Peyer's patch (tissue), 4 donors: Measurements from ENCODE around the gene OSCP1.

Source experiments
- POLR2A ChIP-seq, 2 donors: fragments of 450-650 bp; IDR thresholded peaks; one replicate each; pipeline ENCODE4 v1.5.1; 2017; ENCODE audit warnings: antibody characterized with exemption in 2 of 2, mild to moderate bottlenecking in 2 of 2, moderate library complexity in 2 of 2
- TF ChIP-seq, protein P1 (sequence below), 6 experiments: fragments of 450-650 bp in 4 of 6; fragments of 200-600 bp in 2 of 6; sonication (generic) in 1 of 6; IDR thresholded peaks; one replicate each; pipeline ENCODE4 v1.5.1; 2017 to 2019; ENCODE audit warnings: antibody characterized with exemption in 6 of 6, mild to moderate bottlenecking in 3 of 6, moderate library complexity in 1 of 6

DNA sequence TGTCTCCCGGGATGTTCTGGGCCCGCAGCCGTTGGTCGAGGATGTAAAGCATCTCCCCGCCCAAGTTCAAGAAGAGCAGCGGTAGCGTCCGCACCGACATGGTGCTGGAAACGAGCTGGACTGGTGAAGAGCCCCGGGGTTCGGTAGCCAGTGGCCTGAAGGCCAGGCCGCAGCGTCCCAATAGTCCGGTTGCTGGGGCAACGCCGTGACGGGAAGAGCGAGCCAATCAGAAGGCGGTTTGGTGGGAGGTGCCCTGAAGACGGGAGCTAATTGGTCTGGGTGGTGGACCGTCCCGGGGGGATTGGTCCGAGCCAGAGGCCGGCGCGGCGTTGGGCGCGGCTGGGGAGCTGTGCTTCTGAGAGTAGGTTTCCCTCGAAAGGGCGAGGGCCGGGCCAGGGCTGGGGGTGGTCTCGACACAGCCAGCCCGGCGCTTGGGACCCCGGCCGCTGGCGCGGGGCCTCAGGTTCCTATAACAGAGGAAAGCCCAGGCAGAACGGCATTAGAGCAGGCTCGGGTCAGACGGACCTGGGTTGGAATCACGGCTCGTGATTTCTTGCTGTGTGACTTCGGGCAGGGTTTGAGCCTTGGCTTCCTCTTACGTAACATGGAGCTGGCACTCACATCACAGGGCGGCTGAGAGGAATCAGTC, at the start of gene OSCP1:
- TF ChIP-seq, protein P1, sequence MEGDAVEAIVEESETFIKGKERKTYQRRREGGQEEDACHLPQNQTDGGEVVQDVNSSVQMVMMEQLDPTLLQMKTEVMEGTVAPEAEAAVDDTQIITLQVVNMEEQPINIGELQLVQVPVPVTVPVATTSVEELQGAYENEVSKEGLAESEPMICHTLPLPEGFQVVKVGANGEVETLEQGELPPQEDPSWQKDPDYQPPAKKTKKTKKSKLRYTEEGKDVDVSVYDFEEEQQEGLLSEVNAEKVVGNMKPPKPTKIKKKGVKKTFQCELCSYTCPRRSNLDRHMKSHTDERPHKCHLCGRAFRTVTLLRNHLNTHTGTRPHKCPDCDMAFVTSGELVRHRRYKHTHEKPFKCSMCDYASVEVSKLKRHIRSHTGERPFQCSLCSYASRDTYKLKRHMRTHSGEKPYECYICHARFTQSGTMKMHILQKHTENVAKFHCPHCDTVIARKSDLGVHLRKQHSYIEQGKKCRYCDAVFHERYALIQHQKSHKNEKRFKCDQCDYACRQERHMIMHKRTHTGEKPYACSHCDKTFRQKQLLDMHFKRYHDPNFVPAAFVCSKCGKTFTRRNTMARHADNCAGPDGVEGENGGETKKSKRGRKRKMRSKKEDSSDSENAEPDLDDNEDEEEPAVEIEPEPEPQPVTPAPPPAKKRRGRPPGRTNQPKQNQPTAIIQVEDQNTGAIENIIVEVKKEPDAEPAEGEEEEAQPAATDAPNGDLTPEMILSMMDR (IDR thresholded peaks at IDR 0.05), result no peak
- TF ChIP-seq POLR2A (IDR thresholded peaks at IDR 0.05), result peak; percentile 82 to 85
